NT2/D1 (cell line): ENCODE data around the gene KDM4C.

ENCODE experiments used
- SUZ12 ChIP-seq: IDR thresholded peaks from 2 replicates; pipeline ENCODE4 v1.6.1; 2011; ENCODE audit not compliant: insufficient read length, insufficient read depth; ENCODE audit errors: extremely low read depth
- YY1 ChIP-seq: IDR thresholded peaks from 2 replicates; pipeline ENCODE4 v1.6.1; 2011; ENCODE audit not compliant: insufficient read length, insufficient read depth
- ZNF274 ChIP-seq: IDR thresholded peaks from 2 replicates; pipeline ENCODE4 v1.6.1; 2011; ENCODE audit warnings: mild to moderate bottlenecking, low read depth, low read length

- TF ChIP-seq ZNF274 (no peak), YY1 (no peak), SUZ12 (no peak)
These were observed 144.7 kb downstream of the KDM4C start for GRCh38 chr9:6902423-6902822.
